MM.1S (cell line): Measurements from ENCODE around the gene CIRBP.

Experiments
- DNase-seq: peaks from one replicate; pipeline ENCODE4 v3.0.0-alpha.2; 2015
- H2AFZ ChIP-seq: fragments of 300-600 bp; sonication (generic); 2 replicates; pipeline ENCODE4 v1.6.0; 2016; ENCODE audit warnings: antibody characterized with exemption, low read length
- H3F3A ChIP-seq: fragments of 300-600 bp; sonication (generic); 2 replicates; pipeline ENCODE4 v1.6.1; 2016; ENCODE audit warnings: mild to moderate bottlenecking, antibody characterized with exemption, low read length, moderate library complexity, mixed read lengths; ENCODE audit not compliant: insufficient read depth
- H3K27ac ChIP-seq: fragments of 300-600 bp; sonication (generic); 2 replicates; pipeline ENCODE4 v1.5.1; 2016; ENCODE audit warnings: mild to moderate bottlenecking, low read length
- H3K27me3 ChIP-seq: fragments of 300-600 bp; sonication (generic); replicated peaks from 2 replicates; pipeline ENCODE4 v1.6.0; 2016; ENCODE audit warnings: low read length; ENCODE audit not compliant: insufficient read depth
- H3K36me3 ChIP-seq: fragments of 300-600 bp; sonication (generic); replicated peaks from 2 replicates; pipeline ENCODE4 v1.6.1; 2016; ENCODE audit warnings: mild to moderate bottlenecking, low read length, mixed read lengths; ENCODE audit not compliant: insufficient read depth
- H3K4me1 ChIP-seq: fragments of 300-600 bp; sonication (generic); 2 replicates; pipeline ENCODE4 v1.6.1; 2016; ENCODE audit warnings: low read length, mixed read lengths
- H3K4me2 ChIP-seq: fragments of 300-600 bp; sonication (generic); 2 replicates; pipeline ENCODE4 v1.6.0; 2016; ENCODE audit warnings: low read depth, low read length
- H3K4me3 ChIP-seq: fragments of 300-600 bp; sonication (generic); 2 replicates; pipeline ENCODE4 v1.5.1; 2016; ENCODE audit warnings: low read length, mixed read lengths
- H3K79me2 ChIP-seq: fragments of 300-600 bp; sonication (generic); 2 replicates; pipeline ENCODE4 v1.6.1; 2016; ENCODE audit warnings: mixed run types, low read length, mixed read lengths
- H3K9ac ChIP-seq: fragments of 300-600 bp; sonication (generic); 2 replicates; pipeline ENCODE4 v1.6.1; 2016; ENCODE audit warnings: low read length, mixed read lengths
- H3K9me2 ChIP-seq: fragments of 300-600 bp; sonication (generic); replicated peaks from 2 replicates; pipeline ENCODE4 v1.6.1; 2016; ENCODE audit warnings: mild to moderate bottlenecking, low read length, mixed read lengths; ENCODE audit not compliant: insufficient read depth
- H3K9me3 ChIP-seq: fragments of 300-600 bp; sonication (generic); replicated peaks from 2 replicates; pipeline ENCODE4 v1.6.1; 2016; ENCODE audit warnings: mild to moderate bottlenecking, low read length, mixed read lengths; ENCODE audit not compliant: insufficient read depth
- H4K20me1 ChIP-seq: fragments of 300-600 bp; sonication (generic); 2 replicates; pipeline ENCODE4 v1.6.1; 2016; ENCODE audit warnings: mild to moderate bottlenecking, low read length, moderate library complexity, mixed read lengths; ENCODE audit not compliant: insufficient read depth
- CTCF ChIP-seq: fragments of 300-600 bp; sonication (generic); IDR thresholded peaks from 2 replicates; pipeline ENCODE4 v1.5.1; 2016; ENCODE audit warnings: antibody characterized with exemption, low read length, mixed read lengths
- EZH2 ChIP-seq: fragments of 300-600 bp; sonication (generic); optimal IDR thresholded peaks from 2 replicates; pipeline ENCODE3; 2017; ENCODE audit warnings: low read depth, mild to moderate bottlenecking, antibody characterized with exemption, low read length, mixed read lengths
- EZH2phosphoT487 ChIP-seq: fragments of 300-600 bp; sonication (generic); IDR thresholded peaks from 2 replicates; pipeline ENCODE4 v1.6.1; 2018; ENCODE audit warnings: antibody characterized with exemption, low read length

The CIRBP gene

DNA sequence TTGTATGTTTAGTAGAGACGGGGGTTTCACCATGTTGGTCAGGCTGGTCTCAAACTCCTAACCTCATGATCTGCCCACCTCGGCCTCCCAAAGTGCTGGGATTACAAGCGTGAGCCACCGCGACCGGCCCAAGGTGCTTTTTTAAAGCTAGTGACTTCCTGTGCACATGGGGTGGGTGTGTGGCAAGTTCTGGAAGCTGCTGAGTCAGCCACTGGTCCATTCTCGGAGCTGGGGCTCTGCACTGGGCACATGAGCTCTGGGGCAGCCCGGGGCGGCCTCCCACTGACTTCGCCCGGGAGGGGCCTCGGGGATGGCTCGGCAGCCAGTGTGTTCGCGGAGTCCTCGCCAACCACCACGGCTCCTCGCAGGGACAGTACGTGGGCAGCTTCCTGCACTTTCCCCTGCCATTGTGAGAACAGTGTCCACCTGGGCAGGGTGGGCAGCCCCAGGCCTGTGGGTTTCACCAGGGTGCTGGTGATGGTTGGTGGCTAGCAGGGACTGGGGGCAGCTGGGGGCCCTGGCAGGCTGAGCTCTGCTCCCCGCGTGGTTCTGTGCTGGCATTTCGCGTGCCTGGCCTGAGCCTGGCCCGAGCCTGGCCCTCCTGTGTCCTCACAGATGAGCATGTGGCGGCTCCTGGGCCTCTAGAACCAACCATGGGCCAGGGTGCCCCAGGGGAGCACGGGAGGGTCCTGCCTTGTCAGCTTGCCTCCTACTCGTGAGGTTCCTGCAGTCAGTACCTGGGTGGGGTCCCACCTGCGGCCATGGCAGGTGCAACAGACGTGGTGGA lies 43.5 kb upstream of the CIRBP start:
- H3K36me3 ChIP-seq = no peaks in the 10 kb centered on the region
- H3K4me2 ChIP-seq = no peak overlapping the region
- no peaks in the 10 kb centered on the region for H3K9me2 ChIP-seq
- no peaks in the 10 kb centered on the region for H3K79me2 ChIP-seq
- no peaks in the 10 kb centered on the region for H4K20me1 ChIP-seq
- H3K4me3 ChIP-seq = no peak overlapping the region
- no peaks in the 10 kb centered on the region for H3K27me3 ChIP-seq
- no peak overlapping the region for H2AFZ ChIP-seq
- no peak for DNase-seq
- H3F3A ChIP-seq = no peaks in the 10 kb centered on the region
- TF ChIP-seq CTCF (no peak), EZH2 (no peak), EZH2phosphoT487 (no peak)
- no peaks in the 10 kb centered on the region for H3K9me3 ChIP-seq
- no peak overlapping the region for H3K9ac ChIP-seq
- H3K27ac ChIP-seq = no peak overlapping the region
- no peaks in the 10 kb centered on the region for H3K4me1 ChIP-seq

DNA sequence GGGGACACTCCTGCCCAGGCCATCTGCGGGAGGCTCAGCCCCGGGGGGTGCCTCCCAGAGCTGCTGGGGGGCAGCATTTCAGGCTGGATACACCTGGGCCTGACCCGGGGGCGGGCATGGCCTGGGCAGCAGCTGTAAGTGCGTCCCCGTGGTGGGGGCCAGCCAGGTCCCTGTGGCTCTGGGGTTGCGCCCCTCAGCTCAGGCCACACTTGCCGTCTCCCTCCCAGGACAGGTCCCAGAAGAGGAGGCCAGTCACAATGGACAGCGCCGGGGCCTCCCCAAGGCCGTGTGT lies 43.0 kb upstream of the CIRBP start:
- no peaks in the 10 kb centered on the region for H3K79me2 ChIP-seq
- no peak overlapping the region for H3K4me3 ChIP-seq
- H2AFZ ChIP-seq = no peak overlapping the region
- no peaks in the 10 kb centered on the region for H4K20me1 ChIP-seq
- no peak for DNase-seq
- TF ChIP-seq EZH2phosphoT487 (no peak), CTCF (no peak), EZH2 (no peak)
- no peaks in the 10 kb centered on the region for H3K27me3 ChIP-seq
- H3K27ac ChIP-seq = no peak overlapping the region
- no peak overlapping the region for H3K4me2 ChIP-seq
- no peaks in the 10 kb centered on the region for H3F3A ChIP-seq
- H3K4me1 ChIP-seq = no peaks in the 10 kb centered on the region
- no peaks in the 10 kb centered on the region for H3K9me3 ChIP-seq
- H3K36me3 ChIP-seq = no peaks in the 10 kb centered on the region
- no peaks in the 10 kb centered on the region for H3K9me2 ChIP-seq
- no peak overlapping the region for H3K9ac ChIP-seq

- H3K27me3 ChIP-seq = peaks cover 3% of the 10 kb centered on the region; the same call in 1 of the 2 replicates
- TF ChIP-seq EZH2phosphoT487 (no peak), CTCF (no peak), EZH2 (no peak)
- no peaks in the 10 kb centered on the region for H3K79me2 ChIP-seq
- H3K4me1 ChIP-seq = no peaks in the 10 kb centered on the region
- no peak overlapping the region for H3K4me3 ChIP-seq
- no peak overlapping the region for H3K4me2 ChIP-seq
- H4K20me1 ChIP-seq = no peaks in the 10 kb centered on the region
- no peaks in the 10 kb centered on the region for H3F3A ChIP-seq
- no peaks in the 10 kb centered on the region for H3K36me3 ChIP-seq
- H3K27ac ChIP-seq = no peak overlapping the region
- no peak overlapping the region for H2AFZ ChIP-seq
- H3K9ac ChIP-seq = no peak overlapping the region
- H3K9me3 ChIP-seq = no peaks in the 10 kb centered on the region
- no peak for DNase-seq
- H3K9me2 ChIP-seq = no peaks in the 10 kb centered on the region
Measured at GRCh38 chr19:1226522-1227303, 42.4 kb upstream of the CIRBP start.
